ENCODE measurements around the gene HAUS3. TPM values are rescaled to one million over a fixed set of nuclear protein-coding genes. Genes with fewer than 3 reads are reported as not detected.
A peak's percentile ranks its signal among the peaks of the same experiment; 100 is the strongest.

HAUS3 gene
- total RNA-seq, 6 experiments from 2014 or later, result 3.5 to 5.1 (median 4.6) TPM

DNA sequence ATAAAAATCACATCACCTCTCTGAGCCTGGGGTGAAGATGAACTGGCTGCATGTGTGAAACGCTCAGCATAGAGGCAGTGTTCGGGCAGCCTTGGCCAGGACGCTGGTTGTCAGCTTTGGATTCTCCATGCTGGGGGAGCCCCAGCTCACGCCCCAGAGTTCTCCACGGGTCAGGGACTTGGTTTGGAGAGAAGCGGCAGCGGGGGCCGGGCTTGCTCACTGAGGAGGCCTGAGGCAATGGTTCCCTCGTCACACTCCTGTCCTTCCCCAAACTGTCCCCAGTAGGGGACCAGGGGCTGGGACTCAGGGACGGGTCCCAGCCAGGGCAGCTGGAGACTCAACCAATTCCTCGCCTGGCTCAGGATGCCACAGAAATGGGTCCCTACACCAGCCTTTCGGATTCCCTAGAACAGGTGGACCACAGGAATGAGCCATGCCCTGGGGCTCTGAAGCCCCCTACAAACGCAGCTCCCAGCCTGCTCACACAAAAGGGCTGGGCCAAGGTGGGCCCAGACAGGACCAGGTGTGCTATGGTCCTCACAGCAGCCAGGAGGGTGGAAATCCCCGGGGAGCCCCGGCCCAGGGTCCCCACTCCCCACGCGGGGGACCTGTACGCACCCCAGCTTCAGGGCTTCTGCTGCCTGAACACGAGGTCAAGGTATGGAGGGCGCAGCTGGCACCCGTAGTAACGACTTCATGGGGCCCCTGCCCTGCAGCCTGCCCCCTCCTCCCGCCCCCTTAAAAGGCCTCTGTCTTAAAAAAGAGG lies 18.6 kb upstream of the HAUS3 start:
- ATAC-seq, result no peak
- peak overlapping the region; percentile 57 to 76 (median 73) for H3K27ac ChIP-seq
- TF ChIP-seq POLR2A (IDR thresholded peaks at IDR 0.05), result no peak
- TF ChIP-seq, protein P1, sequence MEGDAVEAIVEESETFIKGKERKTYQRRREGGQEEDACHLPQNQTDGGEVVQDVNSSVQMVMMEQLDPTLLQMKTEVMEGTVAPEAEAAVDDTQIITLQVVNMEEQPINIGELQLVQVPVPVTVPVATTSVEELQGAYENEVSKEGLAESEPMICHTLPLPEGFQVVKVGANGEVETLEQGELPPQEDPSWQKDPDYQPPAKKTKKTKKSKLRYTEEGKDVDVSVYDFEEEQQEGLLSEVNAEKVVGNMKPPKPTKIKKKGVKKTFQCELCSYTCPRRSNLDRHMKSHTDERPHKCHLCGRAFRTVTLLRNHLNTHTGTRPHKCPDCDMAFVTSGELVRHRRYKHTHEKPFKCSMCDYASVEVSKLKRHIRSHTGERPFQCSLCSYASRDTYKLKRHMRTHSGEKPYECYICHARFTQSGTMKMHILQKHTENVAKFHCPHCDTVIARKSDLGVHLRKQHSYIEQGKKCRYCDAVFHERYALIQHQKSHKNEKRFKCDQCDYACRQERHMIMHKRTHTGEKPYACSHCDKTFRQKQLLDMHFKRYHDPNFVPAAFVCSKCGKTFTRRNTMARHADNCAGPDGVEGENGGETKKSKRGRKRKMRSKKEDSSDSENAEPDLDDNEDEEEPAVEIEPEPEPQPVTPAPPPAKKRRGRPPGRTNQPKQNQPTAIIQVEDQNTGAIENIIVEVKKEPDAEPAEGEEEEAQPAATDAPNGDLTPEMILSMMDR (IDR thresholded peaks at IDR 0.05), result no peak
- WGBS (ENCODE audit: insufficient coverage, low coverage, low lambda C conversion rate, missing lambda C conversion rate), result 22% methylated on average over 5 of the region's 23 CpGs
- intact Hi-C loops (cut with DNase I), result no loop called here
- H3K4me3 ChIP-seq, result peak overlapping the region; percentile 86 to 93 (median 90)
- H3K9me3 ChIP-seq, result no peaks in the 10 kb centered on the region
- DNase-seq, result peak; percentile 37 to 60 (median 46)
- no peaks in the 10 kb centered on the region for H3K36me3 ChIP-seq
- H3K27me3 ChIP-seq, result no peaks in the 10 kb centered on the region
- peaks cover 0 to 31% (median 3%) of the 10 kb centered on the region in 4 donors for H3K4me1 ChIP-seq

DNA sequence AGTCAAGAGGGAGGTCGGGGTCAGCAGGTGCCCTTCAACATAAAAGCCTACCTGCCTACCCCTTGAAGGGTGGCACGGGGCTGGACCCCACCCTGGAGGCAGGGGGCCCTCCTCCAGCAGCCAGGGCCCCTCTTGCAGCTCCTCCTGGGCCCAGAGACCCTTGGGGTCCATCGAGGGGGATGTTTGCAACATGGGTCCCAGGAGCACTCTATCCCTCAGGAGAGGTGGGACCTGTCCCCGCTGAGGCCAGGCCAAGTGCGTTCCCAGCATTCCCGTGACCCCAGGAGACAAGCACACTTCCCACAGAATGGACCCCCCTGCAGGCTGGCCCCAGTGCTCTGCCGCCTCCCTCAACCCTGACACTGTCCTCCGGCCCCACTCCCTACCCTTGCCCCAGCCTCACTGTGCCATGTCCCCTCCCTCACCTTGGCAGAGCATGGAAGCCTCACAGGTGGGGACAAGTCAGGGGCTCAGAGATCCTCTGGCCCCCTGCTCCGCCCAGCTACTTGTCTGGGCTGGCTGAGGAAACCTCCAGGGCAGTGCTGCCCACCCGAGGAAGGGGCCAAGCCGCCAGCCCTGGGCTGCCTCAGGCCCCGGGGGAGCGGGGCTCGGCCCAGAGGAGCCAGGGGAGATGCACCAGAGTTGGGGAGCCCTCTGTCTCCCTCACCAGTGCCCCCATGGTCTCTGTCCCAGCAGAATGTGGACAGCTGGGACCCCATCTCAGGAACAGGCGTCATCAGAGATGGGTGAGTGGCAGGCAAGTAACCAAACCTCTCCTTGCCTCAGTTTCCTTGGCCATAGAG lies 17.8 kb upstream of the HAUS3 start:
- Histone ChIP-seq H3K4me1 (peaks cover 0 to 31% (median 3%) of the 10 kb centered on the region in 4 donors), H3K27ac (peak overlapping the region in 2 of 3 donors; percentile 18 to 26), H3K9me3 (no peaks in the 10 kb centered on the region), H3K4me3 (peak overlapping the region in 1 of 3 donors; percentile 93), H3K27me3 (no peaks in the 10 kb centered on the region), H3K36me3 (peaks cover 0 to 4% (median 0%) of the 10 kb centered on the region in 4 donors)
- ATAC-seq (no peak), DNase-seq (peak; percentile 15 to 52 (median 45))
- 57% methylated on average over 2 of the region's 15 CpGs for WGBS (ENCODE audit: insufficient coverage, low coverage, low lambda C conversion rate, missing lambda C conversion rate)
- TF ChIP-seq POLR2A (IDR thresholded peaks at IDR 0.05), result no peak
- TF ChIP-seq, protein P1 (IDR thresholded peaks at IDR 0.05), result no peak
- intact Hi-C loops (cut with DNase I), result no loop called here

DNA sequence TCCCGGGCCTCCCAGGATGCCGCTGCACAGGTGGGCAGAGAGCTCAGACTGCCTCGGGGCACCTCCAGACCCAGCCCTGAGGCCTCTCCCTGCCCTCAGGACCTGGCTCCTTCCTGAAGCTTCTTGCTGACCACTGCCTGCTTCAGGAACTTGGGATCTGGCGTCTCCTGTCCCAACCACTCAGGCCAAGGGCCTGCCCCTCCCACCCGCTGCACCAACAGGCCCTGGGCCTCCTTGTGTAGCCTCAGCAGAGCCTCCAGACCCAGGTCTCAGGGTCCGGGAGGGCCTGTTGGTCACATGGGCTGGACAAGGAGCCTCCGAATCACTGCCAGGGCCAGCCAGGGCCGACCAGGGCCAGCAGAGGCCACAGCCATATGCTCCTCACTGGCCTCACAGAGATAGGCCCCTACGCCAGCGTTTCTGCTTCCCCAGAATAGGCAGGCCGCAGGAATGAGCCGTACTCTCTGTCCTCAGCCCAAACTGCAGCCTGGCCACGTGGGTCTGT lies 17.2 kb upstream of the HAUS3 start:
- TF ChIP-seq POLR2A (IDR thresholded peaks at IDR 0.05), result no peak
- TF ChIP-seq, protein P1 (IDR thresholded peaks at IDR 0.05), result no peak
- Histone ChIP-seq H3K9me3 (no peaks in the 10 kb centered on the region), H3K27ac (peak overlapping the region in 1 of 3 donors; percentile 26), H3K27me3 (no peaks in the 10 kb centered on the region), H3K36me3 (peaks cover 0 to 11% (median 0%) of the 10 kb centered on the region in 4 donors), H3K4me1 (peaks cover 0 to 31% (median 3%) of the 10 kb centered on the region in 4 donors), H3K4me3 (no peak overlapping the region)
- ATAC-seq (no peak), DNase-seq (peak in 2 of 3 donors; percentile 14 to 44)
- intact Hi-C loops (cut with DNase I), result no loop called here
- WGBS (ENCODE audit: insufficient coverage, low coverage, low lambda C conversion rate, missing lambda C conversion rate), result no CpG with 5 or more reads among the region's 13 CpGs

DNA sequence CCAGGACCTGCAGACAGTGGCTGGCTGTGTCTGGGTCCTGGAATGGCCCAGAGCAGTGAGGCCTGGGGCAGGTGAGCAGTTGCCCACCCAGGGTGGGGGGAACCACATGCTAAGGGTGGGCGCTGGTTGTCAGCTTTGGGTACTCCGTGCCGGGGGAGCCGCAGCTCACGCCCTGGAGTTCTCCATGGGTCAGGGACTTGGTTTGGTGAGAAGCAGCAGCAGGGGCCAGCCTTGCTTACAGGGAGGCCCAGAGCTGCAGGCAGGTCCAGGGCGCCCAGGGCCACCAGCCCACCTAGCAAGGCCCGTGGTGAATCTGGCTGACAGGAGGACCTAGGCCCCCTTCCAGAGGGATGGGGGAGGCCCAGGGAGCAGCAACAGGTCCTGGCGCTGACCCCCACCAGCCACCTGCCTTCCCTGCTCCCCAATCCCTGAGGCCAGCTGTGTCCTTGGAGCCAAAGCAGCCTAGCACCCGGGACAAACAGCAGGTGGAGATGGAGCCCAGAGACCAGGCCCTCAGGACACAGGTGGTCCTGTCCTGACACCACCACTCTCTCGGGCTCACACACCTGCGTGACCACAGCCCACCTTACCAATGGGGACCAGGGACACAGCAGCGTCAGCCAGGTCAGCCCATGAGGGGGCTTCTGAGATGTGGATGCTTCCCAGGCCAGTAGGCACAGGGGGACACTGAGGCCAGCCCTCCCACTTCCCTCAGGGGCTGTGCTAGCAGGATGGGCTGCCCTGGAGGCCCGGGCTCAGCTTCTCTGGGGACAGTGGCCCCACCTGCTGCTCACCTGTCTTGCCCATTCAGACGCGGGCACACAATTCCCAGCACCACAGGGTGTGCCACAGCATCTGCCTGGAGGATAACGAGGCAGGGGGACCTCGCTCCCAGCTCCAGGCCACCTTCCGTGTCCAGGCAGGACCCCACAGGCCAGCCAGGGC lies 16.4 kb upstream of the HAUS3 start:
- peaks cover 0 to 31% (median 3%) of the 10 kb centered on the region in 4 donors for H3K4me1 ChIP-seq
- no peak for ATAC-seq
- no CpG with 5 or more reads among the region's 18 CpGs for WGBS (ENCODE audit: insufficient coverage, low coverage, low lambda C conversion rate, missing lambda C conversion rate)
- H3K27ac ChIP-seq, result peak overlapping the region in 1 of 3 donors; percentile 73
- no peaks in the 10 kb centered on the region for H3K9me3 ChIP-seq
- intact Hi-C loops (cut with DNase I), result no loop called here
- no peak overlapping the region for H3K4me3 ChIP-seq
- peaks cover 0 to 15% (median 0%) of the 10 kb centered on the region in 4 donors for H3K36me3 ChIP-seq
- no peaks in the 10 kb centered on the region for H3K27me3 ChIP-seq
- TF ChIP-seq, protein P1 (IDR thresholded peaks at IDR 0.05), result no peak
- no peak for TF ChIP-seq POLR2A (IDR thresholded peaks at IDR 0.05)
- peak; percentile 23 to 52 (median 46) for DNase-seq

Data from right lobe of liver (tissue), 6 donors.